HG03354 (cell line): ENCODE data around the gene CHAT.

Experiments
- ATAC-seq: cut with Tn5 transposase; IDR thresholded peaks from one replicate; pipeline ENCODE4 v1.9.1; 2021; ENCODE audit warnings: mild to moderate bottlenecking; ENCODE audit not compliant: unreplicated experiment, poor library complexity, severe bottlenecking

The CHAT gene

DNA sequence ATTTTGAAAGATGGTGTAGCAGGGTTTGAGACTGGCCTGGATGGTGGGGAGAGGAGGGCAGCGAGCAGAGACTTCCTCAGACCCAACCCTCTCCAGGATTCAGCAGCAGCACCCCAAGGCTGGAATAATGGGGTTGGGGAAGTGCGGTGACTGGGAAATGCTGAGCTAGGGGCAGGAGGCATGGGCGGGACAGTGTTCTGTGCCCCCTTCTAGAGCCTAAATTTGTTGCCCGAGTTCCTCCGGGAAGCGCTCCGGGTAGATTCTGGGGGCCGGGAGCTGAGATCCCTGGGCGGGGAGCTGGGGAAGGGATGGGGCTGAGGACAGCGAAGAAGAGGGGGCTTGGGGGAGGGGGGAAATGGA, at the start of gene CHAT:
TSS of gene CHAT (plus strand) at position 156 of the 360 bp plus-strand sequence. CDS start at position 309, 153 bp downstream.
- no peak for ATAC-seq

DNA sequence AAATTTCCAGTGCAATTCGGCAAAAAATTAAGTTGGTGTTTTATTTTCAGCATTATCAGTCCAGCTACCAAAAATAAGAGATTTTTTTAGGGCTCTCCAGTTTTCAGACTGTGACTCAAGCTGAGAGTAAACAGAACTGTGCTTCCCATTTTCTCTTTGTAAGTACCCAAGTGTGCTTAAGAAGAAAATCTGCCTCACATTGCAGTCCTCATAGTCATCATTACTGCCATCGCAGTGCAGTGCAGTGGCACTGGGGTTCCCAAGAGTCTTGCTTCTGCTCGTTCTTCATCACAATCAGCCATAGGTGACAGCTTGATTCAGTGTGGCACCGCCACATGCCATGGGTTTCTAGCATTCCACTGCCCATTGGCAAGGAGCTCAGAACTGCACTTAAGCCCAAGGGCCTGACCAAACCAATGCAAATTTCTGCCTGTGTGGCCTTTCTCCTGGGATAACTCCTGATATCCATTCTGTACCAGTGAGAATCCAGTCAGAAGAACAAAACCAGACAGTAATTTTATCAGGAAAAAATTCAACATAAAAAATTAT, 49.3 kb upstream of the CHAT start:
- ATAC-seq, result no peak

DNA sequence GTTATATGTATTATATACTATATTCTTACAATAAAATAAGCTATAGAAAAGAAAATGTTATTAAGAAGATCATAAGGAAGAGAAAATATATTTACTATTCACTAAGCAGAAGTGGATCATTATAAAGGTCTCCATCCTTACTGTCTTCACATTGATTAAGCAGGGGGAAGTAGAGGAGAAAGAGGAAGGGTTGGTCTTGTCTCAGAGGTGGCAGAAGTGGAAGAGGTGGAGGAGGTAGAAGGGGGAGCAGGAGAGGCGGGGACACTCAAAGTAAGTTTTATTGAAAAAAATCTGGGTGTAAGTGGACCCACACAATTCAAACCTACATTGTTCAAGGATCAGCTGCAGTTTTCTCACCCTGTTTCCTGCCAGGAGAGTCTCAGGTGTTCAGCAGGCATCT, 46.0 kb upstream of the CHAT start:
- no peak for ATAC-seq

DNA sequence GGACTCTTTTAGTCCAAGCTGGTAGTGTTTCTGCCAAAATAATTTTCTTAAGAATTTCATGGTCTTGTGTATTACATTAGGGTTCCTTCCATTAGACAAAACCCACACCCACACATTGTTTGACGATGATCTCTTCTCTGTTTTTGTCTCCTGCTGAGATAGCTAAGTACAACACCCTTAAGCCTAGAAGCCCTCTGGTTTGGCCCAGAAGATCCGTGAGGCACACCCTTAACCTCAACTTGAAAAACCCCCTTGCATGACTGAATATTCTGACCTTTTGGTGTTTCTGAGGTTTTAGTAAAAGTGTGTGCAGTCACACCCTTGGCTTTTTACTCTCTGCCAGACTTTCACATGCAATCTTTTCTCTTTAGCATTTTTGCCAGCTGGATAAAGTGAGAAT, 45.6 kb upstream of the CHAT start:
- no peak for ATAC-seq

DNA sequence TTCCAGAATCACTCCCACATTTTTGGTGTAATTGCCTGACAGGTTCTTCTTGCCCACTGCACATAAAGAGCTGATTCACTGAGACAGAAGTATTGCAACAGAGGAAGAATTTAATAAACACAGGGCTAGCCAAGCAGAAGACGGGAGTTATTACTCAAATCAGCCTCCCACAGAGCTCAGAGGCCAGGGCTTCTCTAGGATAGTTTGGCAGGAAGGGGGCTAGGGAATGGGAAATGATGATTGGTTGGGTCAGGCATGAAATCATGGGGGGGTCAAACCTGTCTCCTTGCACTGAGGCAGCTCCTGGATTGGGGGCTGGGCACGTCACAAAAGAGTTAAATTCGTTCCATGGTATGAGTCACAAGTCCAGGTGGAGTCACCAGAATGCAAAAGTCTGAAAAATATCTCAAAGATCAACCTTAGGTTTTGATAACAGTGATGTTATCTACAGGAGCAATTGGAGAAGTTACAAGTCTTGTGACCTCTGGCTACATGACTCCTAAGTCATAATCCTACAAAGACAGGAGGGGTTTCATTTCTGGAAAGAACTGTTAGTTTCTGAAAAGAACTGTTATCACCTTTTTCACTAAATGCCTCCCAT, 44.7 kb upstream of the CHAT start:
- no peak for ATAC-seq

DNA sequence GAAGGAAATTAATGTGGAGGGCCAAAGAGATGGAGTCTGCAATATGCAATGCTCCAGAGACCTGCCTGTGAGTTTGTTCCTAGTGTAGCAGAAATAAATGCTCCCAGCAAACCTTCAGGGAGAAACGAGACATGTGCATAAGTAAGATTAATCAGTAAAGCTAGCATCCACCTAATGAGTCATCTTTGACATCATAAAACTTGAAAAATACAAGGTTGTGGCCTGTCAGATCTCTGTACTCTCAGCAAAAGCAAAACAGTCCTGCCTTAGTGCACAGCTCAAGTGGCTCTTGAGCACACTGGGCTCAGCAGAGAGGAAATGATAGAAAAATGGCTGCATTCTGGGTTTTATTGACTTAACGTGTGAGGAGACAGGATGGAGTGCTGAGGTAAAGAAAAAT, 42.4 kb upstream of the CHAT start:
- no peak for ATAC-seq

DNA sequence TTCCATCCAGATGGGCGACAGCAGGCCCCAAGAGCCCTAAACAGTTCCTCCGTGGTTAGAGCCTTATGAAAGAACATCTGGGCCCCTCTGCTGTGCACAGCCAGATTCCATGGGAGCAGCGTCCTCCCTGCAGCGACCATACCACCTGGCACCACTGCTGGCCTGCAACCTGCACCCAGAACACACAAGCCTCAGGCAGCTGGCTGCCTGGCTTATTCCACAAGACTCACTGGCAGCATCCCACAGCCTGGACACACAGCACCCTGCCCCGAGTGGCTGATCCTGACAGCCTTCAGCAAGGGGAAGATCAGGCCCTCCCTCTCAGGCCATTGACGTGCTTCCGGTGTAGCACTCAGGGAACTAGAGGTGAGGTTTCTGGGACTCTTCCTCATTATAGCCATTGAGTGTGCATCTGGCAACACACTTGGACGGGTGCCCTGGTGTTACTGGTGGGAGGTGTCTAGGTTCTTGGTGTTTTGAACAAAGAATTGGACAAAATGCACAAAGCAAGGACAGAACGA, 41.2 kb upstream of the CHAT start:
- no peak for ATAC-seq

DNA sequence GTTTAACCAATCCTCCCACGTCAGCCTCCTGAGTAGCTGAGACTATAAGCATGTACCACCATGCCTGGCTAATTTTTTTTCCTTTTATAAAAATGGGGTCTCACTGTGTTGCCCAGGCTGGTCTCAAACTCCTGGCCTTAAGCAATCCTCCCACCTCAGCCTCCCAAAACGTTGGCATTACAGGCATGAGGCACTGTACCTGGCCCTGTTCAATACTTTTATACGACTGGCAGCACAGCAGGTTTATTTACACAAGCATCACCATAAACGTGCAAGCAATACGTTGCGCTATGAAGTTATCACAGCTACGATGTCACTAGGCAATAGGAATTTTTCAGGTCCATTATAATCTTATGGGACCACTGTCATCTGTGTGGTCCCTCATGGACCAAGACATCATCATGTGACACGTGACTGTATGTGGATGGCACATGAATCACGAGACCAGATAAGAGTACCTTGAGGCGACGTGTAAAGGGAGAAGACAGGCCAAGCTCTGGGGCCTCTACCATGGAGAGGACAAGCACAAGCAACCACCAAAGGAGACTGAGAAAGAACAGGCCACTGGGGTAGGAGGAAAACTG, 38.3 kb upstream of the CHAT start:
- no peak for ATAC-seq

DNA sequence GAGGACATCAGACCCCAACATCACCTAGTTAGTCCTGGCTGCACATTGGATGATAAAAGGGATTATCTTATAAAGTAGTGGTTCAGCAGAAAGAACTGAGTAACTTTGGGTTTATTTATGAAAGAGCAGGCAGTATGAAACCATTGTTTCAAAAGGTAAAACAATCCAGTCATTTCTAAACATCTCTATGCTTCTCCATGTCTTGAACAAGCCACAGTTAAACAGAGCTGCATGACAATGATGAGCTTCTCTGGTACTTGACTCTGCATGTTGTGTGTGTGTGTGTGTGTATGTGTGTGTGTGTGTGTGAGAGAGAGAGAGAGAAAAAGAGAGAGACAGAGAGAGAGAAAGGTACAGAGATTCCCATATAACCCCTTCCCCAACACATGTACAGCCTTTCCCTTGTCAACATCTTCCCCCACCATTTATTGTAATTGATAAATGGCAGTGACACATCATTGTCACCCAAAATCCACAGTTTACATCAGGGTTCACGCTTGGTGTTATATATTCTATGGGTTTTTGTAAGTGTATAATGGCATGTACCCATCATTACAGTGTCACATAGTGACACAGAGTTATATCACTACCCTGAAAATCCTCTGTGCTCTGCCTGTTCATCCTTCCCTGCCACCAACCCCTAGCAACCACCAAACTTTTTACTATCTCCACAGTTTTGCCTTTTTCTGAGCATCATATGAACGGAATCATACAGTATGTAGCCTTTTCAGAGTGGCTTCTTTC, 36.5 kb upstream of the CHAT start:
- ATAC-seq, result no peak

DNA sequence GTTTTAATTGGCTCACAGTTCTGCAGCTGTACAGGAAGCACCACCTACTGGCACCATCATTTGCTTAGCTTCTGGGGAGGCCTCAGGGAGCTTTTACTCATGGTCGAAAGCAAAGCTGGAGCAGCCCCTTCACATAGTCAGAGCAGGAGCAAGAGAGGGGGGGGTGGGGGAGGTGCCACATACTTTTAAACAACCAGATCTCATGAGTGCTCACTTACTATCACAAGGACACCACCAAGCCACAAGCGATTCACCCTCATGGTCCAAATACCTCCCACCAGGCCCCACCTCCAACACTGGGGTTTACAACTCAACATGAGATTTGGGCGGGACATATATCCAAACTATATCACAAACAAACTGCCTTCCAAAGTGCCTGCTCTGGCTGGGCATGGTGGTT, 35.4 kb upstream of the CHAT start:
- ATAC-seq, result no peak

DNA sequence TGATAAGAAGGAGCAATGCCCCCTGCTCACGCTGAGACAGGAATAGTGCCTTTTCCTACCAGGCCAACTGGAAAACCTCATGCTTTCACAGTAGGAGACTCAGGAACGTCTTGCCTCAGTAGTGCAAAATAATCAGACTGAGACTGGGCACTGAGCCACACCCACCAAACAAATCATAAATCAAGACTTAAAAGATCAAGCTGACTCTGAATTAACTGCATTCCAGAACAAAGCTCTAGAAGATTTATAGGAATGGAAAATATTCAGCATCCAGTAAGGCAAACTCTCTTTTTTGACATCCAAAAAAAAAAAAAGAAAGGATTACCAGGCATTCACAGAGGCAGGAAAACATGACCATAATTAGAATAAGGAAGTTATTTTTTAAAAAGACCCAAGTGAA, 34.2 kb upstream of the CHAT start:
- no peak for ATAC-seq

DNA sequence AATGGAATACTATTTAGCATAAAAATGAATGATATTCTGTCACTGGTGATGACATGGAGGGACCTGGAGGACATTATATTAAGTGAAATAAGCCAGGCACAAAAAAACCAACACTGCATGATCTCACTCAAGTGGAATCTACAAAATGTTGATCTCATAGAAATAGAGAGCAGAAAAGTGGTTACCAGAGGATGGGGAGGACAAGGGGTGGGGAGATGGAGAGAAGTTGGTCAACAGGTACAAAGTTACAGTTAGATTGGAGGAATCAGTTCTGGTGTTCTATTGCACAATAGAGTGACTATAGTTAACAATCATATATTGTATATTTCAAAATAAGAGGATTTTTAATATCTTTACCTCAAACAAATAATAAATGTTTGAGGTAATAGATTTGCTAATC, 28.4 kb upstream of the CHAT start:
- no peak for ATAC-seq

DNA sequence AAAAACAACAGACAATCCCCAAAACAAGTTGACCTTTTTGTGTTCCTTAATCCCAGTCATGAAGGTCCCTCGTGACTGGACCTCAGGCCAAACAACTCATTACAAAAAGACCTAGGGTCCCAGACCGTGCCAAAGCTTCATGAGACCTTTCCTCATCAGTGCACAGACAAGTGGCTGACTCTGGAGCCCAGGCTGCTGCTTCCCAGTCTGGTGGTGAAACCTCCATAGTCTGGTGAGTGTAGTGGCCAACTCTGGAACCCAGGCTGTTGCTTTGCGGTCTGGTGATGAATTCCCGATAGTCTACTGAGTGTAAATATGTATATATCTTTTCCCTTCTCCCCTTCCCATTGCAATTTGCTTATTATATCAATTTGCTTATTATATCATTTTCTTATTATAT, 25.9 kb upstream of the CHAT start:
- ATAC-seq, result no peak

DNA sequence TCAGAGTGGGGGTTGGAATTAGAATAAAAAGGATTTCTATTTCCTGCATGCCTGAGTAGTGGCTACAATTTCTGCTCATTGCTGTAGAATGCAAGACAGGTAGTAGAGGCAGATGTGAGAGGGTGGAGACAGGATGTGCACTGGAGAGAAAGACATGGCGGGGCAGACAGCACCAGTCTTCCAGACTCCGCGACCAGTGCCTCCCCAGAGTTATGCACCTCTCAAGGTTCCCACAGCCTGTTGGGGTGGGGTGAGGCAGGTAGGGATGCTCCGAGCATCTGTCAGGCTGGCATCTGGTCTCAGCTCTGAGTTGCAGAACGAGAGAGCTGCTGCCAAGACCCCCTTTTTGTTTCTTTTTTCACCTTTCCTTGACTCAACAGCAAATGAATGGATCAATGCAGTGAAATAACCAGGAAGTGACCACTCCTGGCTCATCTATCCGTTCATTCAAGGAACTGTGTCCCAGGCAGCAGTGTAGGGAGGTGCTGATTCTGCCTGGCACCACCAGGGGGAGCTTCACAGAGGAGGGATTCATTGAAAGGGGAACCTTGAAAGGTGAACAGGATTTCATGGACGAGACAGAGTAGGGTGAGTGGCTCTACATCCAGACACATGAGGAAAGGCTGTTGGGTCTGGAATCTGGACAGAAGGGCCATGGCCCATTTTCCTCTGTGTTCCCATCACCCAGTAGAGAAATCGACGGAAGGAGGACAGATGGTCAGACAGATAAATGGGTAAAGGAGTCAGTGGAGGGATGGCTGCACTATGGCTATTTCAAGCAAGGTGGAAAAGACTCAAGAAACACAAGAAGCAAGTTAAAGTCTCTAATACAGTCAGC, 20.9 kb upstream of the CHAT start:
- peak; percentile 74 for ATAC-seq

DNA sequence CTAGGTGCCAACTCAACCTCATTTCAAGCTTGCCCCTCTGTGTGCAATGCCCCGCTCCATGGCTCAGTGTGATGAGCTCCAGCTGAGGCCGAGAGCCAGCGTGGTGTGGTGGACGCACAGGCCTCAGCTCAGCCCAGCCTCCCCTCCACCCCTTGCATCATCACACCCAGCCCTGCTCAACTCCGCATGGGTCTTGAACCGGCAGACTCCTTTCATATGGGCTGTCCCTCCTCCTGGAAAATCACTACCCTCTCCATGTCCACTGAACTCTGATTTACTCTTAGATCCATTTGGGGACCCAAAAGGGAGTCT, 20.3 kb upstream of the CHAT start:
- no peak for ATAC-seq

DNA sequence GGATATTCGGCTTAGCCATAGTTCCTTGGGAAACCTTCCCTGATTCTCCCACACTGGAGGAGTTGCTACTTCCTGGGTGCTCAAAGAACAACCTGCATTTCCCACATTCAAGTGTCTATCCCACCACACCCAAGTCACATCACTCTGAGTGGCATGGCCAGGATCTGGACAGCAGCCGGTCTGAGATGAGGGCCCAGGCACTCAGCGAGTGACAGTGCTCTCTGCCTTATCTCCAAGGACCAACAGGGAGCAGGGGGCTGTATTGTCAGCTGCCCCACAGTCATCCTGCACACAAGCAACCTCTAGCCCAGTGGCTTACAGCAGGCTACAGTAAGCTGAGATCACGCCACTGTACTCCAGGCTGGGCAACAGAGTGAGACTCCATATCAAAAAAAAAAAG, 19.8 kb upstream of the CHAT start:
- ATAC-seq, result no peak

DNA sequence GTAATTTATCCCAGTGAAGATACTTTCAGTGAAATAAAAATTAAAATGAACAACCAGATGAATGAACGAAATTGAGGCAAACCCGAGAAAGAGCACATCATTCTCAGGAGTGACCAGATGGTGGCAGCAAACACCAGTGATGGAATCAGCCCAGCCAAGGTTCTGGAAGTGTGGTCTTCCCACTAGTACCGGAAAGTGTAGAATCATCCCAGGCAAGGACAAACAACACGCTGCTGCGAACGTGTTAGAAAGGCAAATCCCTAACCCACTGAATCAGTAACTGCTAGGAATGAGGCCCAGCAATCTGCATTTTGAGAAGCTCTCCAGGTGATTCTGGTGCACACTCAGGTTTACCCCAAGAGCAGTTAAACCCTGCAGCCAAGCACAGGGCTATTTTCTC, 19.2 kb upstream of the CHAT start:
- ATAC-seq, result no peak

DNA sequence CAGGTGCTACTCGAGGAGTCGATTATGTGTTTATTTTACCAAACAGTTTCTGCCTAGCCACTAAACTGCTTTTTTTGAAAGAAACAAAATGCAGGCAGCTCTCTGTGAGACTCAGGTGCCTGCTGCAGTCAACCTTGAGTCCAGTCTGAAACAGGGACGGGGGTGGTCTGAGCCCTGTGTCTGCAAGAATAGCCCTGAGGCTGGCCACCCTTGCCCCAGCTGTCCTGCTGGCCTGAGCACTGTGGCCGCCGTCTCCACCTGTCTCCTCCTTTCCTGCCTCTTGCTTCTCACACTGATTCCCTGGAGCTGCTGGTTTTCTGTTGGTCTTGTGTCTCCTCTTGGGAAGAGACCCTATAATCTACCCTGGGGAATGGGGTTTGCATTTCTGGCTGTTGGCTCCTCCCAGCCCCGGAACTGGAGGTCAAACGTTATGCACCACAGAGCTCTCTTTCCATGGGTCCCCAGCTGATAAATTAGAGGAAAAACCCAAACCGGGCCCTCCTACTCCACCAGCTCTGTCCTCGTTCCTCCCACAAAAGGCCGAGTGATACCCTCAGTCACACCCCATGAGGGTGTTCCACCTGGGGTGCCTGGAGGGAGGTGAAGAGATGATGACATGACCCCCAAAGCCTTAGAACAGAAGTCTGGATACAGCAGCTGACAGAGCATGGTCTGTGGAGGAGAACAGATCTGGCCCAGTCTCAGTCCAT, 18.7 kb upstream of the CHAT start:
- no peak for ATAC-seq

DNA sequence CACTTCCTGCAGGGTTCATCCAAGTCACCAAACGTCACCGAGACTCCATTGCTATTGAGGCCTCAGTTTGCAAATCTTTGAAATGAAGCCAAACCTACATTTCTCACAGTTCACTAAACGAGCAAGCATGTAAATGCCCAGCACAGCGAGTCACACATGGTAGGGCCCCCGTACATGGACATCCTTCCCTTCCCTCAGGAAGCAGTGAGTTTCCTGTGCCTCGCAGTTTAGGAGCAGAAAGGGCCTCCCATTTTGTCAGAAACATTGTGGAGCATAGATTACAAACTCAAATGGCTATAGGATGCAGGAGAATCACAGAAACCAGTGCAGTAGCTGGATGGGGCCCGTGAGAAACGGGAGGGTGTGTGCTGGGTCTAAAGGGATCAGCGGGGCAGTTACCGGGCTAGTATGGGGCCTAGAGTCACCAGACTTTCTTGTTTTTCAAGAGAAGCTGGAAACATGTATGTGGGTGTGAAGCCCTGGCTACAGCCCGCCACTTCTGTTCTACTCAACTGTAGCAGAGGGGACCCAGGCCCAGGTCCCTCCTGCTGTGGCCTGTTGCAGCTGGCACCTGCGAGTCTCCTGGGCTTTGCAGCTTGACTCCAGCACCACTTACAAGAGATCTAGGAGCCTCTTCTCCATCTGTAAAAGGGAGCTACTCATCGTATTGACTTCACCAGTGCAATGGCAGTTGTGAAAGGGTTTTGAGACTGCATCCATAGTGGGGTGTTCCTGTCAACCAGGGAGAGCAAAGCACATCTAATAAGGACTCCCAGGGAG, 17.9 kb upstream of the CHAT start:
- ATAC-seq, result no peak
